Ishikawa (cell line): Measurements from ENCODE around the gene MAP1LC3A.

Experiments used
- CEBPB ChIP-seq: IDR thresholded peaks from 2 replicates; pipeline ENCODE4 v1.6.1; 2012
- EP300 ChIP-seq: IDR thresholded peaks from 2 replicates; pipeline ENCODE4 v1.6.1; 2012; ENCODE audit warnings: borderline replicate concordance
- FOXM1 ChIP-seq: IDR thresholded peaks from 2 replicates; pipeline ENCODE4 v1.6.1; 2012; ENCODE audit warnings: low read depth, borderline replicate concordance
- MAX ChIP-seq: IDR thresholded peaks from 2 replicates; pipeline ENCODE4 v1.6.1; 2012
- NFIC ChIP-seq: IDR thresholded peaks from 2 replicates; pipeline ENCODE4 v1.6.1; 2012
- RAD21 ChIP-seq: IDR thresholded peaks from 2 replicates; pipeline ENCODE4 v1.6.1; 2012; ENCODE audit warnings: low read depth
- REST ChIP-seq: IDR thresholded peaks from 2 replicates; pipeline ENCODE4 v1.6.1; 2012; ENCODE audit warnings: low read depth, mild to moderate bottlenecking
- TAF1 ChIP-seq: IDR thresholded peaks from 2 replicates; pipeline ENCODE4 v1.6.1; 2012; ENCODE audit warnings: low read depth, mild to moderate bottlenecking
- TCF12 ChIP-seq: IDR thresholded peaks from 2 replicates; pipeline ENCODE4 v1.6.1; 2012; ENCODE audit warnings: low read depth
- YY1 ChIP-seq: IDR thresholded peaks from 2 replicates; pipeline ENCODE4 v1.6.1; 2012; ENCODE audit warnings: low read depth
- ZBTB7A ChIP-seq: IDR thresholded peaks from 2 replicates; pipeline ENCODE4 v1.6.1; 2012; ENCODE audit warnings: low read depth

DNA sequence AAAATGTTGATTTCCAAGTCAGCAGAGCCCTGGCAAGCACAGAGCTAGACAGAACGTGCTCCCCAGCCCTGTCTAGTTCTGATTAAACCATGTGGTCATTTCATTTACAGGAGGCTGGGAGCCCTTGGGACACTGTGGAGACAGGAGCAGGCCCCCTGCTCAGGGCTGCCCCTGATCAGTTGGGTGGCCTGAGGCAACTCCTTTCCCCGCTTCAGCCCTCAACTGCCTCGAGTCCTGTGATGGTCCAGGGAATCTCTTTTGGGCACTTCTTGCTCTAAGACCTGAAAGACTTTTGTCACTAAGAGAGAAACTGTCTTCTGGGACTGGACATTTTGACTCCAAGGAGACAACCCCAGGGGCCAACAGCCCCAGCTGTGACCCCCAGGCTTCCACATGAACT is 28.8 kb upstream of the MAP1LC3A start:
- TF ChIP-seq TCF12 (no peak), YY1 (no peak), RAD21 (no peak), FOXM1 (no peak), EP300 (no peak), TAF1 (no peak), ZBTB7A (no peak), NFIC (no peak), CEBPB (no peak), REST (no peak), MAX (no peak)
